GM18526 (cell line): ENCODE measurements around the gene TSPYL2.

Source experiments
- POLR2A ChIP-seq: IDR thresholded peaks from 3 replicates; pipeline ENCODE4 v1.6.1; 2011; ENCODE audit not compliant: insufficient read length; ENCODE audit errors: extremely low read depth

TSPYL2 gene

DNA sequence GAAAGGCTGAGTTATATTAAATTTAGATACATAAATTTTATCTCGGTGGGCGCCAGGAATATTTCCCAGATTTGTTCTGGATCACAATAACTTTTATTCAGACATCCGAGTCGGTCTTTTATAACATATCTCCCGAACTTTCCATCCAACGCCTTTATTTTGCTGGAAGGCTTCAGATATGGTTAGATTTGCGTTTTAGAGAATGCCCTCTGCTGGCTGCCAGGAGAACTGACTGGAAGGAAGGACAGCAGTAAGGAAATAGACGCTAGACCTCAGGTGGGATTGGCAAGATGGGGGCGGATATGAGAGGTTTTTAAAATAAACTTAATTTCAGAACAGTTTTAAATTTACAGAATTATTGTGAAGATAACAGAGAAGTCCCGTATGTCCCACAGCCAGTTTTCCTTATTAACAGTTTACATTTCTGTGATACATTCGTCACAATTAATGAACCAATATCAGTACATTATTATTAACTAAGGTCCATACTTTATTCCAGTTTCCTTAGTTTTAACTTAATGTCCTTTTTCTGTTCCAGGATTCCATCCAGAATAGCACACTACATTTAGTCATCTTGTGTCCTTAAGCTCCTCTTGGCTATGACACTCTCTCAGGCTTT is 7.2 kb downstream of the TSPYL2 start:
- no peak for TF ChIP-seq POLR2A

DNA sequence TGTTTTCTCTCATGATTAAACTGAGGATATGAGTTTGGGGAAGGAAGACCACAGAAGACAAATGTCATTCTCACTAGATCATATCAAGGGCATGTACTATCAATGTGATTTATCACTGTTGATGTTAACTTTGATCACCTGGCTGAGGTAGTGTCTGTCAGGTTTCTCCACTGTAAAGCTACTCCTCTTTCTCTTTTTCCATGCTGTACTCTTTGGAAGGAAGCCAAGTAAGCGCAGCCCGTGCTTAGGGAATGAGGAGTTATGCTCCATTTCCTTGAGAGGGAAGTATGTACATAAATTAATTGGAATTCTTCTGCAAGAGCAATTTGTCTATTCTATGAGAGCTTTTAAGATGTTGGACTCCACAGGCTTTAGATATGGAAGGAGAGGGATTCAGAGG is 7.8 kb downstream of the TSPYL2 start:
- TF ChIP-seq POLR2A, result no peak

DNA sequence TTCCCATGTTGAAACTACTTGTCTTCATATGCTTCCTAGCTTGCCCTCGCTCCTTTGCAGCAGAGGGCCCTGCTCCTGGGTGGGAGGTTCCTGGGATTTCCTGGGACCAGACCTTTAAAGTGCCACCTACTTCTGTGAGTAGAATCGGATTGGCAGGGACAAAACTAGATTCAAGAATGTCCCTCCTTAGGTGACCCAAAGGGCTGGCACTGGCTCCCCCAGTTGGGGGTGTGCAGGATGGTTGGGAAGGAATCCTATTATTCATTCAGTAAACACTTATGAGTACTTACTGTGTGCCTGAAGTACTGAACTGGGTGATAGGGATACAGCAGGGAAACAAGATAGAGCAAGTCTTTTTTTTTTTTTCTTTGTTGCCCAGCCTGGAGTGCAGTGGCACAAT is 9.2 kb downstream of the TSPYL2 start:
- TF ChIP-seq POLR2A, result no peak

DNA sequence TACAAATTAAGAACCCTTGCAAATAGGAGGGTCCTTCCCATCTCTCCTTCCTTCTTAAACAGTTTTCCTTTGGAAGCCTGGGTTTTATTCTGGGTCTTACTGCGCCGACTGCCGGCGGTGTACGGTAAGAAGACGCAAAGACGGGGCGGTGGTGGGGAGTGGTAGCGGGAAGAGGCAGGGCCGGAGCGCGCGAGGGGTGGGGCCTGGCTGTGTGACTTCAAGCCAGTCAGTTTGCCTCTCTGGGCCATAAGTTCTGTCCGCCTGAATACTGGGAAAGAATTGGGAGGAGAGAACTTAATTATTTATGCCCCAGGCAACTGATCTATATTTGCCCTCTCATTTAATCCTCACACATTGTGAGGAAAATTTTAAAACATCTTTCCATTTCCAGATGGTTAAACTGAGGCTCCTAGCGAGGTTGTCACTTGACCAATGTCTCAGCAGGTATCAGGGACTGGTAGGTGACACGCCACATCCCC is 11.0 kb downstream of the TSPYL2 start:
- TF ChIP-seq POLR2A, result no peak

DNA sequence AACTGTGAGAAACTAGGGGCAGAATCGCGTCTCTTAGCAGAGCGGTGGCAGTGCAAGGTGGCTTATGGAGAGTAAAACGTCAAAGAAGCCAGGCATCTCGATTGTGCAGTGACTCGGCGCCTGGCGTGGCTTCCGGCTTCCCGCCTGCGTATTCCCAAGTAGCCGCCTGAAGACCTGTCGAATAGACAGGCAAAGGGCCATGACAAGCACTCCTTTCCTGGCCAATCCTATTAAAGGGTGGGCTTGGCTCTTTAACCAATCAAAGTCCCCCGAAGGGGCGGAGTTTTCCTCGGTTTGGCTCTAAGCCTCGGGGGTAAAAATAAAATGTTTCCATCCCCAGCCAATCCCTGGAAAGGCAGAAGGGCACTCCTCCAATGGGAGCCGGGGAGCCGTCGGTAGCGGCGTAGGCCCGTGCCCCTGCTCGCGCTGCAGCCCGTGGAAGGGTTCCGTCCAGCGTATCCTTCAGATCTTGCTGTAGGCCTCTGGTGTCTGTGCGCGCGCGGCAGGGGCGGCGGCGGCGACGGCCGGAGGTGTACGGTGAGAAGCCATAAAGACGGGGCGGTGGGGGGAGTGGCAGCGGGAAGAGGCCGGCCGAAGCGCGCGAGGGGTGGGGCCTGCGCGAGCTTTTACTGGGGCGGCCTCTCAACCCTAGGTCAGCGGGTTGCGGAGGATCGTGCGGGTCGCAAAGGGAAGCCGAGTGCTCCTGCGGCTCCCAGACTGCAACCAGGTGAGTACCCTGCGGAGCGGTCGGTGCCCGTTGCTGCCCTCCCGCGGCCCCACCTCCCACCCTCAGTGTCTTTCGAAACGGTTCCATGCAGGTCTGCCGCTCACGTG is 11.8 kb downstream of the TSPYL2 start, which contains the start of gene KANTR:
KANTR (plus strand) TSS at position 395 of the 834 bp plus-strand sequence. CDS start 30,131 bp downstream, outside the sequence.
- TF ChIP-seq POLR2A, result peak; percentile 25

DNA sequence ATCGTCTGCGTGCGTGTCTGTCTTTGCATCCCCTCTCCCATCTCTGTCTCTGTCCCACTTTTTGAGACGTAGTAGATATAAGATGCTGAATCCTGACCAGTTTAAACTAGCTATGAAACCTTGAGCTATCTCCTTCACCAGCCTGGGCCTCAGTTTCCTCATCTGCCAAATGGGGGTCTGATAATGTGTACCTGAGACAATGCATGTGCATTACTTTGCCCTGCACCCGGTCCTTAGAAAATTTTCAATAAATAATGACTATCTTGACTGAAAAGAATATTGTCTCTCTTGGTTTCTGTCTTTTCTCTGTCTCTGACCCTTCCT is 12.4 kb downstream of the TSPYL2 start:
- no peak for TF ChIP-seq POLR2A

DNA sequence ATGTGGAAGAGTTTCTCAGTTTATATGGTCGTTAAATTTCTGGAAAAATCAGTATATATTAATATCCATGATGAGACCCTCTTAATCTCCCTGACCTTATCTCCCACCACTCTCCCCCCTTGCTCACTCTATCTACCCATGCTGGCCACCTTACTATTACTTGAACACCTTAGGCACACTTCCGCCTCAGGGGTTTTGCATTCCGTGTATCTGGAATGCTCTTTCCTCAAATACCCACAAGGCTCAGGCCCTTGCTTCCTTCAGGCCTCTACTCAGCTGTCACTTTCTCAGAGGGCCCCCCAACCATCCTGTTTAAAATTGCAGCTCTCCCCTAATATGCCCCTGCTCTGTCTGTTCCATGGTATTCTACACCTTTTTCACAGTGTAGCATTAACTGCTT is 13.6 kb downstream of the TSPYL2 start:
- TF ChIP-seq POLR2A, result no peak

DNA sequence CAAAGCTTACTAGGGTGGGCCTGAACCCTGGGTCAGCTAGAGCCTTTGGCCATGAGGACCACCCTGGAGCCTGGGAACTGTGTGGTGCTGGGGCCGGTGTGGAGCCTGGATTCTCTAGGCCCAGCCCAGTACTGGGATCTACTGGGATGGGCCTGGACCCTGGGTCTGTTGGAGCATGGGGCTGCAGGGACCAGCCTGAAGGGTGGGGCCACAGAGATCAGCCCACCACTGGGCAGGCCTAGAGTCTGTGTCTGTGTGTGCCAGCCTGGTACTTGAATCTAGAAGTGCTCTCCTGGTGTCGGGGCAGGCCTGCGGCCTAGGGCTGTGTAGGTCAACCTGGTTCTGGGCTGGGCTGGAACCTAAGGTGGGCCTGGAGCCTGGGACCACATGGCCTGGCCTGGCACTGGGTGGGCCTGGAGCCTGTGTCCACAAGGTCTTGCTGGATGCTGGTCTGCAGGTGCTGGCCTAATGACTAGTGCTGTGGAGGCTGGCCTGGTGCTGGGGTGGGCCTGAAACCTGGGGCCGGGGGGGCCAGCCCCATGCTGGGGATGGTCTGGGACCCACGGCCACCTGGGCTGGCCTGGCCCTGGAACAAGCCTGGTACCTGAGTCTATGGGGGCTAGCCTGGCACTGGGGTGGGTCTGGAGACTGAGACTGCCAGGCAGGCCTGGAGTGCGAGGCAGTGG is 32.8 kb downstream of the TSPYL2 start:
- no peak for TF ChIP-seq POLR2A

DNA sequence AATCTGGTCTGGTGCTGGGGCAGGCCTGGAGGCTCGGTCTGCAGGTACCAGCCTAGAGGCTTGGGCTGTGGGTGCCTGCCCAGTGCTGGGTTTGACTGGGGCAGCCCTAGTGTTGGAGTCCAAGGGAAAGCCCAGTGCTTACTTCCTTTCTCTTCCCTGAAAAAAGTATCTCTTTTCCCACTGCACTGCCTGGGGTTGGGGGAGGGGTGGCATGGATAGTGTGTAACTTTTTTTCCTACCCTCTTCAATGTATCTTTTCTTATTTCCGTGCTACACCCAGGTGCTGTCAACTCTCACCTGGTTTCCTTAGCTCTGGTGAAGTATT is 33.3 kb downstream of the TSPYL2 start:
- no peak for TF ChIP-seq POLR2A

DNA sequence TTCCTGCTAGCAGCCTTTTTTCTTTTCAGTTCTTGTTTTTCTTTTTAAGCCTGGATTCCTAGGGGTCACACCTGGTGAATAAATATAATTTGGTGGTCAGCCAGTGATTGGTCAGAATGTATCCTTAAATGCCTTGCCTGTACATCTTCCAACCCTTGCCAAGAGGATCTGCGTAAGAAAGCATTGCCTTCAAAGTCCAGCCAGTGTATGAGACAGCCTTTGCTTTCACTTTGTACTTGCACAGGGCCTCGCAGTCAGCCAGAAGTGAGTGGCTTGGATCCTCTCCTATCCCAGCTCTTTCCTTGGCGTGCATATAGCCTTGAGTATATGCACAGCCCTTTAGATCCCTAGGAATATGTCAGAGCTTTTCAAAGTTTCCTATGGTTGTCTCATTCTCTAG is 33.9 kb downstream of the TSPYL2 start:
- no peak for TF ChIP-seq POLR2A

DNA sequence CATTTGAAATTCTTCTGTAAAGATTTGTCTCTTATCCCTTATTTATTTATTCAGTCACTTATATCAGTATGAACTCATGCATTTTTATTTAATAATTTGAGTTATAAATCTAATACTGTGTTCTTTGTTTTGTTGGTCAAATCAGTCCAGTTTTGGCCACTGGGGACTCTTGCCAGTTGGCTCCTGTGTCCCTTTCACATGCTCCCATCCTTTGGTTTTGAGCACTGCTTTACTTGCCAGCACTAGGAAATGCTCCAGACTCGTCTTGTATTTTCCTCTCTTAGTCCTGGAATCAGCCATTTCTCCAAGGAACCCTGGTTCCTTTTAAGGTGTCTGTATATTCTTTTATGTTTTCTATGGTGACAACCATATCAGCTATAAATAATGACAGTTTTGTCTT is 39.8 kb downstream of the TSPYL2 start:
- no peak for TF ChIP-seq POLR2A

DNA sequence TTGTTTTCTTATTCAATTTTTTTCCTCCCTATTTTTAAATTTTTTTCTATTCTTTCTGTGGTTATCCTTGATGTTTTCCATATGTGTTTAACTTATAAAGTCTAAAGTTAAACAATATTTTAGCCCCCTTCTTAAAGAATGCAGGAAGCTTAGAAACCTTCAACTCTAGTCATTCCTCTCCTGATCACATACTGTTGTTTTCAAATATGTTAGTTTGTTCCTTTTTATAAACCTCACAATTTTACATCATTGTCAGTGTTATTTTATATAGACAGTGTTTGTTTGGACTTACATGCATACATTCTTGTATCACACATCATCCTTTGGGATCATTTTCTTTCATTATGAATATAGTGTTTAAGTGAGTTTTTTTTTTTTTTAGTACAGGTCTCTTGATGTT is 43.3 kb downstream of the TSPYL2 start:
- TF ChIP-seq POLR2A, result no peak

DNA sequence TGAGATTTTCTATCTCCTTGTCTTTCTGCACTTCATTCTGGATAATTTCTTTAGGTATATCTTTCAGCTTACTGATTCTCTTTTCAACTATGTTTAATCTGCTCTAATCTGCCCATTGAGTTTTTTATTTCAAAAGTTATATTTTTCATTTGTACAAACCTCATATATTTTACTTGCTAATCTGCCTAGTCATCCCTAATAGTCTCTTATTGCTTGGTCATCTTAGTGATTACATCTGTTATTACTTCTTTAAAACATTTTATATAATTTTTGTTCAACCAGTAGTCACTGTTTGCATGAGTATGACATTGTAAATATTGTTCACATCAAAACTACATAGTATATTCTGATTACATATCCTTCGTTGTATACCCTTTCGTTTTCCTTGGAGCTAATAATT is 44.2 kb downstream of the TSPYL2 start:
- no peak for TF ChIP-seq POLR2A

DNA sequence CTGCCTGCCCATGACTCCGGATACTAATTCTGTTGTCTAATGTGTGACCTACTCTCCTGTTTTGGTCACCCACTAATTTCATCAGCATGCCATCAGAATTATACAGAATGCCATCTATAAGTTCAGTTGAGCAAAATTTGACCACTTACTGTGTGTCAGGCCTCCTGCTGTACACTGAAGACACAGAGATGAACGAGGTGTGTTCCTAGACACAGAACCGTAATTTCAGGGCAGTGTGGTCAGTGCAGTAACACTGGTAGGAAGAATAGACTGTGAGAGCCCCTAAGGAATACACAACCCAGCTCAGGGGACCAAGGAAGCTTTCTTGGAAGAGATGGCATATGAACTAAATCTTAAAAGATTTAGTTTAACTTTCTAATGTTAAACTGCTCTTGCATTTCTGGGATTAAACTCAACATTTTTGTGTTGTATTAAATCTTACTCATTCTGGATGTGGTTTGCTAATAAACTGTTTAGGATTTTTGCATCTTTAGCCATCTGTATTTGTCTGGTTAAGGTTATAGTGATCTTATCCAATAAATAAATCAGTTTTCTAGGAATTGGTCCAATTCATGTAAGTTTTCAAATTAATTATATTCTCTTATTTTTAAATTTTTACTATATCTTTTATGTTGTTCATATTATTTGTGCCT is 46.1 kb downstream of the TSPYL2 start:
- TF ChIP-seq POLR2A, result no peak

DNA sequence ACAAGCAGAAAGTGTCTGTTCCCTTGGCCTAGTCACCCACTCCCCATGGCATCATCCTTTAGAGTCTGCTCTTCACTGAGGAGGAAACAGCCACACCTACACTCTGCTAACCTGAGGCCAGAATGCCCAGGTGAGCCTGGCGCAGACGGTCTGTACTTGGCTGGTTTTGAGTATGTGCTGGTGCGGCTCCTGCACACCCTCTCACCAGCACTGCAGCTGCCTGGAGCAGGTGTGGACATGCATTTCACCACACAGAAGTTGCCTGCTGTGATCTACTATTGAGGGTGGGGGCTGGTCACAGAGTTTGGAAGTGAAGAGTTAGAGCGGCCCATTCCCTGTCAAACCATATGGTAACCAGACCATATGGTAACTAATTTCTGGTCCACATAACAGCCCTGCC is 51.2 kb downstream of the TSPYL2 start:
- no peak for TF ChIP-seq POLR2A

DNA sequence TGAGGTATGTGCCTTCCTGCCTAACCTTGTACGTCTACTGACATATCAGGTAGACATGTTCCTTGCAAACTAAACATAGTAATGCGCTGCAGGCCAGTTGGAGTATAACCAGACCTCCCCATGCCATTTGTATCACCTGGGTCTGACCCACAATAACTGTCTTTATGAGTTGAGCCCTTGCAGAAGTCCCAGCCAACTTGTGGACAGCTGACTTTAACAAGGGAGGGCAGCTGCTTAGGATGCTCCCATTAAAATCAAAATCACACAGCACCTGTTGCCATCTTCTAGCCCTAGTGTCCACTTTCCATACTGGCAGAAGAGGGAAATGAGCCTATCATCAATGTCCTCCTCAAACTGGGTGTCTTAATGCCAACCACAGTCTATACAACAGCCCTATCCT is 53.4 kb downstream of the TSPYL2 start:
- TF ChIP-seq POLR2A, result no peak
